ENCODE data around the gene TMC3.
A peak's percentile ranks its signal among the peaks of the same experiment; 100 is the strongest.

TMC3 gene

GRCh38 chr15:81297147-81297572 is 76.9 kb downstream of the TMC3 start:
- DNase-seq: no peak

GRCh38 chr15:81296673-81297072 is 77.3 kb downstream of the TMC3 start:
- DNase-seq: peak; percentile 94

- DNase-seq: no peak
Observed at GRCh38 chr15:81296186-81296585, 77.8 kb downstream of the TMC3 start.

GRCh38 chr15:81295486-81296121 is 78.4 kb downstream of the TMC3 start:
- peak; percentile 49 for DNase-seq

GRCh38 chr15:81294516-81294880 is 79.5 kb downstream of the TMC3 start:
- peak; percentile 39 for DNase-seq

- peak; percentile 89 for DNase-seq
Observed at GRCh38 chr15:81293728-81294515, 80.1 kb downstream of the TMC3 start.

GRCh38 chr15:81292523-81293001 is 81.5 kb downstream of the TMC3 start:
- DNase-seq: peak; percentile 31

- DNase-seq: no peak
Observed at GRCh38 chr15:81291916-81292522, 82.0 kb downstream of the TMC3 start.

- no peak for DNase-seq
Observed at GRCh38 chr15:81289910-81290309, 84.1 kb downstream of the TMC3 start.

- DNase-seq: no peak
Observed at GRCh38 chr15:81288616-81289015, 85.4 kb downstream of the TMC3 start.

- no peak for DNase-seq
Observed at GRCh38 chr15:81288040-81288439, 86.0 kb downstream of the TMC3 start.

GRCh38 chr15:81286621-81287121 is 87.3 kb downstream of the TMC3 start:
- no peak for DNase-seq

- no peak for DNase-seq
Observed at GRCh38 chr15:81285461-81285860, 88.6 kb downstream of the TMC3 start.

- DNase-seq: no peak
Observed at GRCh38 chr15:81284256-81285031, 89.6 kb downstream of the TMC3 start.

GRCh38 chr15:81282911-81283310 is 91.1 kb downstream of the TMC3 start:
- no peak for DNase-seq

- DNase-seq: no peak
Observed at GRCh38 chr15:81282606-81282895, 91.5 kb downstream of the TMC3 start.

GRCh38 chr15:81281766-81282605 is 92.0 kb downstream of the TMC3 start:
- DNase-seq: no peak

- DNase-seq: no peak
Observed at GRCh38 chr15:81281456-81281735, 92.6 kb downstream of the TMC3 start.

Data from activated CD4-positive, alpha-beta T cell treated with anti-CD3 and anti-CD28 coated beads, Interleukin-2, Interleukin-6, amounts not matched to agents 100 ng/mL and 50 ng/mL, durations not matched to agents 16 hours and 8 hours (primary cell).